LNCaP clone FGC (cell line): ENCODE results near the gene ANK3.

Experiments used
- DNase-seq: peaks from one replicate; pipeline ENCODE4 v3.0.0-alpha.2; 2011; ENCODE audit warnings: low read depth
- H3K4me3 ChIP-seq: 2 replicates; pipeline ENCODE4 v1.5.1; 2011; ENCODE audit warnings: mild to moderate bottlenecking, low read depth, low read length, control low read depth
- TF ChIP-seq, protein P1 (sequence below): IDR thresholded peaks from 2 replicates; pipeline ENCODE4 v1.5.1; 2012; ENCODE audit warnings: mild to moderate bottlenecking; ENCODE audit not compliant: control insufficient read depth, insufficient read depth; ENCODE audit errors: extremely low read depth

Gene ANK3

DNA sequence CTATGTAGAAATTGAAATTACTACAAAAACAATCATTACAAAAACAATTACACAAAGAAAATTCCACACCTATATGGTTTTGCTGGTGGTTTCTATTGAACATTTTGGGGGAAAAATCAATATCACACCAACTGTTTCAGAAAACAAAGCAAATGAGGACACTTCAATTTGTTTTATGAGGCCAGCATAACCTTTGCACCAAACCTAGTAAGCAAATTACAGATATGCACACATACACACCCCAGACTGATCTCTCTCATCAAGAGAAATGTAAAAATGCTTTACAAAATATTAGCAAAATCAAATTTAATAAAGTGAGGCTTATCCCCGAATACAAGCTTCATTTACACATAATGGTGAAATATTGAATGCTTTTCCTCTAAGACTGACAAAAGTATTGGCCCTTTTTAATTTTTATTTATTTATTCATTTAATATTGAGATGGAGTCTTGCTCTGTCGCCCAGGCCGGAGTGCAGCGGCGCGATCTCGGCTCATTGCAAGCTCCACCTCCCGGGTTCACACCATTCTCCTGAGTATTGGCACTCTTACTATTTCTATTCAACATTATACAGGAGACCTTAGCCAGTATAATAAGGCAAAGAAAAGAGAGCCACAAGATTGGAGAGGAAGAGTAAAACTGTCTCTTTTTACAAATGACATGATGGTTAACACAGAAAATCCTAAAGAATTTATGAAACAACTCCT is 13.6 kb upstream of the ANK3 start:
- no peak overlapping the region for H3K4me3 ChIP-seq
- no peak for DNase-seq
- TF ChIP-seq, protein P1, sequence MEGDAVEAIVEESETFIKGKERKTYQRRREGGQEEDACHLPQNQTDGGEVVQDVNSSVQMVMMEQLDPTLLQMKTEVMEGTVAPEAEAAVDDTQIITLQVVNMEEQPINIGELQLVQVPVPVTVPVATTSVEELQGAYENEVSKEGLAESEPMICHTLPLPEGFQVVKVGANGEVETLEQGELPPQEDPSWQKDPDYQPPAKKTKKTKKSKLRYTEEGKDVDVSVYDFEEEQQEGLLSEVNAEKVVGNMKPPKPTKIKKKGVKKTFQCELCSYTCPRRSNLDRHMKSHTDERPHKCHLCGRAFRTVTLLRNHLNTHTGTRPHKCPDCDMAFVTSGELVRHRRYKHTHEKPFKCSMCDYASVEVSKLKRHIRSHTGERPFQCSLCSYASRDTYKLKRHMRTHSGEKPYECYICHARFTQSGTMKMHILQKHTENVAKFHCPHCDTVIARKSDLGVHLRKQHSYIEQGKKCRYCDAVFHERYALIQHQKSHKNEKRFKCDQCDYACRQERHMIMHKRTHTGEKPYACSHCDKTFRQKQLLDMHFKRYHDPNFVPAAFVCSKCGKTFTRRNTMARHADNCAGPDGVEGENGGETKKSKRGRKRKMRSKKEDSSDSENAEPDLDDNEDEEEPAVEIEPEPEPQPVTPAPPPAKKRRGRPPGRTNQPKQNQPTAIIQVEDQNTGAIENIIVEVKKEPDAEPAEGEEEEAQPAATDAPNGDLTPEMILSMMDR: no peak

DNA sequence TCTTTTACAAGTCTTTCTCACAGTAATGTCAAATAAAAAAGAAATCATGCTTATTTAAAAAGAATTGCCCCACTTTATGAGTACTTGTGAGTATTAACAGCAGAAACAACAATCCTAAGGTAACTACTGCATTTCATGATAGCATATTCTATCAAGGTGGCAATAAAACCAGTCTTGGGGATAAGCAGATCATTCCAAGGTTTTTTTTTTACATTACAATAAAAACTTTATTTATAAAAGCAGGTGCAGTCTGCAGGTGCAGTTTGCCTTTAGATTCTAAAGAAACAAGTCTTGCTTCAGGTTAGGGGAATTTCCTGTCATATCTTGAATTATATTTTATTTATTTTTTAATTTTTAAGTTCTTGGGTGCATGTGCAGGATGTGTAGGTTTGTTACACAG is 10.7 kb upstream of the ANK3 start:
- DNase-seq: no peak
- TF ChIP-seq, protein P1: no peak
- H3K4me3 ChIP-seq: no peak overlapping the region

DNA sequence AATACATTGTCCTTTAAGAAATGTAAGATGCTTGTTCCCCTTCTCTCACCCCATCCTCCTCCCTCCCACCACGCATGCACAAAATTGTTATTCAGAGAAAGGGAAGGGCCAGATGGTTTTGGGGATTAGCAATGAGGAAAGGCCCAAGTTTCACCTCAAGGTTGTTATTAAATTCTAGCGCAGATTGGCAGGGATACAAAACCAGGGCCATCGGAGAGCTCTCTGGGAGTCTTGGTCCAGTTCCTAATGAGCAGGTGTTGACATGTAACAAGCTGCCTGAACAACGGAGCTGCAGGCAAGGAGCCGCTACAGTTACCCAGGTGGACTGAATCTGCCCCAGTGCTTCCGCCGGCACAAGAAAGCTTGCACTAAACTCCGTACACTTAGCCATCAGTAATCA is 9.7 kb upstream of the ANK3 start:
- H3K4me3 ChIP-seq: no peak overlapping the region
- DNase-seq: no peak
- TF ChIP-seq, protein P1: no peak

DNA sequence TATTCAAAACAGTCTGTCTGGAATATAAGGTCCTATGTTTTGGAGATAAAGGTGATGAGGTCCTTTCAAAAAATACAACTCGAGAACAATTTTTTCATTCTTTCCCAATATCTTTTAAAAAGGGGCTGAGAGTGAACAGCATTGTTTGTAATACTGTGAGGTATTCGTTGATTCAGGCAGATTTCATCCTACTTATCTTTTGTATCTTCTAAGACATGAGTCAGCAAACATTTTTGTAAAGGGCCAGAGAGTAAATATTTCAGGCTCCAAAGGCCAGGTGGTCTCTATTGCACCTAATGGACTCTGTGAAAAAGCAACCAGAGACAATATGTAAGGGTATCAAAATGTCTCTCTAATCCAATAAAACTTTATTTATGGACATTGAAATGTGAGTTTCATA is 8.1 kb upstream of the ANK3 start:
- TF ChIP-seq, protein P1: no peak
- H3K4me3 ChIP-seq: no peak overlapping the region
- no peak for DNase-seq

DNA sequence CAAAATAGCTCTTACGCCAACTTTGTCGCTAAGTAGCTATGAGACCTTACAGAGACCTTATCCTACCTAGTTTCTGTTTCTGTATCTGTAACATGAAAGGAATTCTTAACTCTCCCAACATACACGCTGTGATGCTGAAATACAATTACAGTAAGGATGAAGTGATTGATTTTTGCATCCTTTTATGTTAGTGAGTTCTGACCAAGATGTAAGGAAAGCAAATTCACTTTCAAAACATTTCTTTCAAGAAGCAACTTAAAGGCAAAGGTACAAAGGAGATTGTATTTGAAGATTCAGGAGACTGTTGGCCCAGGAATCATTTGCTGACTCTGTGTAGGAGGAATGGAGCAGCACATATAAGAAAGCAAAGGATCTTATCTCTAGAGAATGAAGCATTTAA is 7.1 kb upstream of the ANK3 start:
- DNase-seq: no peak
- H3K4me3 ChIP-seq: no peak overlapping the region
- TF ChIP-seq, protein P1: no peak

DNA sequence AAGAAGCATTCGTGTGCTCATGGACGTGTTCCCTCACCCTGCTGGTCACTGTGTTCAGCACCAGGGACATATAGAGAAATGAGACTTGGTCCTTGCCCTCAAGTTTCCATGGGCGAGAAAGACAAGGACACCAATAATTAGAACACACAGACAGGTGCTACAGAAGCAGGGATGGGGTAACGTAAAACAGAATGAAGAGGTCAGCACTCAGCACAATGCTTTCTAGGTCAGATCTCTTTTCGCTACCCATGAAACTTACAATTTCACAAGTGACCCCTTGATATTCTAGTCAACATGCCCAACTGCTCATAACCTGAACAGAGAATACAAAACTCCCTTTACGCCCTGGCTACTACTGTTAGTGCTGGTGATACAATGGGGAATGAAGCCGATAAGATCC is 6.0 kb upstream of the ANK3 start:
- no peak overlapping the region for H3K4me3 ChIP-seq
- DNase-seq: no peak
- TF ChIP-seq, protein P1: no peak

DNA sequence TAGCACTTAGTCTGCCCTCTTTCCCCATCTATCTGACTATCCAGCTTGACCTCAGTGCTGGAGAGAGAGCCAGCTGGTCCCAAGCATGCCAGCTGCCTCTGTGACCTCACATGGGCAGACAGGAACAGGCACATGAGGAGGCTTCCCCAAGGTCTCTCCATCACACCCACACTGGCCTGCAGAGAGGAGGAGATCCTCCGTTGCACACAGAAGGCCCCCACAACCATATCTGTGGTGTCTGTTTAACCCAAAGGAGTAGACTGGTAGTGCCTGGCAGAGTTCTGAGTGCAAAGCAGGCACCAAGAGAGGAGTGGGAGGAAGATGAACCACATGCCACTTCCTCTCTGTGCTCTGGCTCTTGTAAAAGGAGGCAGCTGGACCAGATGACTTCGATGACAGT is 4.8 kb upstream of the ANK3 start:
- TF ChIP-seq, protein P1: no peak
- DNase-seq: no peak
- H3K4me3 ChIP-seq: no peak overlapping the region
